ENCODE data around the gene DEFB129.

DEFB129 gene

GRCh38 chr20:258269-258858 lies 31.3 kb downstream of the DEFB129 start:
- H3K4me3 ChIP-seq (ENCODE audit: low read depth, low read length) = no peak overlapping the region
- TF ChIP-seq MAX (IDR thresholded peaks at IDR 0.05; ENCODE audit: low read depth, low read length) = no peak
- no peak for TF ChIP-seq CTCF (IDR thresholded peaks at IDR 0.05; ENCODE audit: low read depth, low read length)
- no peak for TF ChIP-seq POLR2A (IDR thresholded peaks at IDR 0.05; ENCODE audit: extremely low read depth, insufficient read length)
- TF ChIP-seq MYC (IDR thresholded peaks at IDR 0.05; ENCODE audit: low read depth, low read length) = no peak
- DNase-seq (ENCODE audit: low read depth) = peak; percentile 47

- H3K4me3 ChIP-seq (ENCODE audit: low read depth, low read length) = no peak overlapping the region
- TF ChIP-seq MAX (IDR thresholded peaks at IDR 0.05; ENCODE audit: low read depth, low read length) = no peak
- peak; percentile 18 for TF ChIP-seq CTCF (IDR thresholded peaks at IDR 0.05; ENCODE audit: low read depth, low read length)
- TF ChIP-seq MYC (IDR thresholded peaks at IDR 0.05; ENCODE audit: low read depth, low read length) = no peak
- no peak for TF ChIP-seq POLR2A (IDR thresholded peaks at IDR 0.05; ENCODE audit: extremely low read depth, insufficient read length)
- peak; percentile 52 for DNase-seq (ENCODE audit: low read depth)
Measured at GRCh38 chr20:258963-259362, 31.9 kb downstream of the DEFB129 start.

- peak; percentile 56 for DNase-seq (ENCODE audit: low read depth)
- no peak for TF ChIP-seq POLR2A (IDR thresholded peaks at IDR 0.05; ENCODE audit: extremely low read depth, insufficient read length)
- TF ChIP-seq MYC (IDR thresholded peaks at IDR 0.05; ENCODE audit: low read depth, low read length) = no peak
- no peak for TF ChIP-seq CTCF (IDR thresholded peaks at IDR 0.05; ENCODE audit: low read depth, low read length)
- TF ChIP-seq MAX (IDR thresholded peaks at IDR 0.05; ENCODE audit: low read depth, low read length) = no peak
Measured at GRCh38 chr20:259981-260380, 32.9 kb downstream of the DEFB129 start.

GRCh38 chr20:263701-264100 lies 36.6 kb downstream of the DEFB129 start:
- TF ChIP-seq CTCF (IDR thresholded peaks at IDR 0.05; ENCODE audit: low read depth, low read length) = no peak
- TF ChIP-seq MAX (IDR thresholded peaks at IDR 0.05; ENCODE audit: low read depth, low read length) = no peak
- no peak for TF ChIP-seq POLR2A (IDR thresholded peaks at IDR 0.05; ENCODE audit: extremely low read depth, insufficient read length)
- TF ChIP-seq MYC (IDR thresholded peaks at IDR 0.05; ENCODE audit: low read depth, low read length) = no peak
- DNase-seq (ENCODE audit: low read depth) = no peak
- no peak overlapping the region for H3K4me3 ChIP-seq (ENCODE audit: low read depth, low read length)

More at GRCh38 chr20:259981-260380, 32.9 kb downstream of the DEFB129 start:
- no peak overlapping the region for H3K4me3 ChIP-seq (ENCODE audit: low read depth, low read length)

GRCh38 chr20:266596-267562 lies 39.8 kb downstream of the DEFB129 start:
- DNase-seq (ENCODE audit: low read depth) = peak; percentile 92
- TF ChIP-seq MYC (IDR thresholded peaks at IDR 0.05; ENCODE audit: low read depth, low read length) (peak; percentile 96), MAX (IDR thresholded peaks at IDR 0.05; ENCODE audit: low read depth, low read length) (peak; percentile 93), POLR2A (IDR thresholded peaks at IDR 0.05; ENCODE audit: extremely low read depth, insufficient read length) (peak; percentile 53), CTCF (IDR thresholded peaks at IDR 0.05; ENCODE audit: low read depth, low read length) (peak; percentile 87)

More at GRCh38 chr20:266596-267562, 39.8 kb downstream of the DEFB129 start:
- H3K4me3 ChIP-seq (ENCODE audit: low read depth, low read length) = peak overlapping the region; percentile 41
